K562 (cell line): ENCODE measurements around the gene MTMR12.
"Not testable (repeated sequence)": the region's sequence is repeated elsewhere in the genome, so short reads cannot be mapped to it uniquely, and the experiment has no call there.

Experiments
- ATF7 ChIP-seq: fragments of 450-650 bp; IDR thresholded peaks from 2 replicates; pipeline ENCODE4 v1.7.1; 2014; ENCODE audit warnings: mild to moderate bottlenecking, moderate library complexity
- CTCF ChIP-seq, 3 experiments: IDR thresholded peaks in 2 of 3; conservative IDR thresholded peaks in 1 of 3; 2 replicates each; pipeline ENCODE4 v1.5.1; 2011 to 2012; ENCODE audit warnings: low read length in 3 of 3, mild to moderate bottlenecking in 3 of 3, control low read depth in 2 of 3, improper control_type of control experiment in 1 of 3, inconsistent platforms in 1 of 3, low read depth in 1 of 3, mixed read lengths in 1 of 3, moderate library complexity in 1 of 3; ENCODE audit not compliant: insufficient read depth in 2 of 3
- ELF4 ChIP-seq: fragments of 450-650 bp; formaldehyde crosslinking; IDR thresholded peaks from 2 replicates; pipeline ENCODE4 v1.4.0; 2022; ENCODE audit warnings: missing genetic modification characterization
- ERF ChIP-seq: fragments of 450-650 bp; formaldehyde crosslinking; IDR thresholded peaks from 2 replicates; pipeline ENCODE4 v1.4.0; 2020; ENCODE audit warnings: mild to moderate bottlenecking, mixed read lengths
- EZH2 ChIP-seq: IDR thresholded peaks from 2 replicates; pipeline ENCODE4 v1.6.1; 2012; ENCODE audit warnings: low read depth, mild to moderate bottlenecking, inconsistent platforms, low read length, borderline replicate concordance
- MAZ ChIP-seq, 2 experiments: fragments of 450-650 bp in 1 of 2; sonication (generic) in 1 of 2; formaldehyde crosslinking; IDR thresholded peaks in 1 of 2; conservative IDR thresholded peaks in 1 of 2; 2 replicates each; pipeline versions ENCODE4 v1.4.0 to v1.5.0; 2020; ENCODE audit warnings: mild to moderate bottlenecking in 1 of 2, missing genetic modification reagents in 1 of 2
- MED1 ChIP-seq: sonication (generic); formaldehyde crosslinking; IDR thresholded peaks from 2 replicates; pipeline ENCODE4 v1.8.1; 2023; ENCODE audit warnings: missing genetic modification reagents, borderline replicate concordance
- MITF ChIP-seq: IDR thresholded peaks from 2 replicates; pipeline ENCODE4 v1.6.1; 2014; ENCODE audit warnings: antibody characterized with exemption
- NFXL1 ChIP-seq: fragments of 450-650 bp; formaldehyde crosslinking; IDR thresholded peaks from 2 replicates; pipeline ENCODE4 v1.4.0; 2021; ENCODE audit warnings: mild to moderate bottlenecking
- POLR2A ChIP-seq: fragments of 450-650 bp; conservative IDR thresholded peaks from 2 replicates; pipeline ENCODE4 v1.6.1; 2016
- SP1 ChIP-seq: sonication (generic); formaldehyde crosslinking; IDR thresholded peaks from 2 replicates; pipeline ENCODE4 v1.8.1; 2022; ENCODE audit warnings: mild to moderate bottlenecking, missing genetic modification reagents
- ZBTB26 ChIP-seq: fragments of 450-650 bp; formaldehyde crosslinking; IDR thresholded peaks from 2 replicates; pipeline ENCODE4 v1.4.0; 2022; ENCODE audit warnings: missing genetic modification characterization
- ZKSCAN1 ChIP-seq: fragments of 150-350 bp; IDR thresholded peaks from 2 replicates; pipeline ENCODE4 v1.6.1; 2016; ENCODE audit warnings: low read depth, low read length
- ZNF584 ChIP-seq: fragments of 200-800 bp; sonication (Bioruptor generic); IDR thresholded peaks from 2 replicates; pipeline ENCODE4 v1.6.1; 2016; ENCODE audit warnings: low read depth, mild to moderate bottlenecking, missing genetic modification characterization, missing compliant biosample characterization

GRCh38 chr5:32295966-32296772, 16.6 kb downstream of the MTMR12 start:
- TF ChIP-seq ZNF584; MITF; NFXL1 (CRISPR knock-in tag); CTCF (IDR thresholded peaks at IDR 0.05 in 2 of 3, conservative IDR thresholded peaks at IDR 0.05 in 1 of 3; ENCODE audit: insufficient read depth in 2 of 3, low read depth in 1 of 3, low read length in 3 of 3); ATF7; ERF (CRISPR knock-in tag); MED1; MAZ (CRISPR knock-in tag; conservative IDR thresholded peaks at IDR 0.05 in 1 of 2, IDR thresholded peaks at IDR 0.05 in 1 of 2); EZH2; ZBTB26 (CRISPR knock-in tag); ZKSCAN1; POLR2A; ELF4 (CRISPR knock-in tag); SP1 (CRISPR knock-in tag): not testable (repeated sequence)
